HepG2 (cell line): ENCODE measurements around the gene TRPV5. TPM values are rescaled to one million over a fixed set of nuclear protein-coding genes. Genes with fewer than 3 reads are reported as not detected.

Source experiments
- ATAC-seq: fragments of 200-7000 bp; cut with Tn5 transposase; 3 replicates; pipeline ENCODE4 v1.9.1; 2020; ENCODE audit warnings: mild to moderate bottlenecking, moderate library complexity
- BruUV-seq: library from RNA; stranded (reverse); fragments of 400-500 nt; replicated peaks from 2 replicates; lab custom pipeline; 2021; lab: Mats Ljungman, UMichigan
- CTCF ChIA-PET: fragments of 300-600 bp; formaldehyde crosslinking; extraction: SDS; loops from one replicate; lab custom pipeline; 2021; ENCODE audit warnings: low total read pairs, inconsistent platforms, low intra/inter-chr PET ratio; lab: Yijun Ruan, JAX
- POLR2A ChIA-PET: fragments of 350-600 bp; sonication (Branson Sonifier 250); formaldehyde crosslinking; loops from one replicate; lab custom pipeline; 2020; ENCODE audit warnings: antibody characterized with exemption, inconsistent platforms; lab: Yijun Ruan, JAX
- DNase-seq: peaks from one replicate; pipeline ENCODE4 v3.0.0-alpha.2; 2015; ENCODE audit warnings: low spot score
- FAIRE-seq: peaks from 3 replicates; lab custom pipeline; 2011; peaks lifted over from hg19 to GRCh38; lab: Jason Lieb, UNC
- H2AFZ ChIP-seq: one replicate; pipeline ENCODE4 v1.6.1; 2011; ENCODE audit warnings: low read length, inconsistent platforms
- H3K27ac ChIP-seq: fragments of 300-600 bp; 3 replicates; pipeline ENCODE4 v1.8.0; 2011; ENCODE audit warnings: mixed run types, mild to moderate bottlenecking, mixed read lengths, low read length, inconsistent platforms; ENCODE audit not compliant: insufficient read depth; ENCODE audit errors: extremely low read length
- H3K27me3 ChIP-seq, 2 experiments: fragments of 200-600 bp in 1 of 2; 2 replicates in 1 of 2; 3 replicates in 1 of 2; pipeline versions ENCODE4 v1.6.0 to v1.8.0; 2011; ENCODE audit warnings: low read length in 2 of 2, mild to moderate bottlenecking in 2 of 2, moderate library complexity in 2 of 2, inconsistent platforms in 1 of 2; ENCODE audit not compliant: insufficient read depth in 2 of 2, control insufficient read depth in 1 of 2
- H3K36me3 ChIP-seq, 2 experiments: fragments of 200-600 bp in 1 of 2; replicated peaks in 1 of 2; 2 replicates in 1 of 2; 3 replicates in 1 of 2; pipeline versions ENCODE4 v1.5.1 to v1.8.0; 2011; ENCODE audit warnings: low read length in 2 of 2, inconsistent platforms in 1 of 2; ENCODE audit not compliant: insufficient read depth in 2 of 2, control insufficient read depth in 1 of 2
- H3K4me1 ChIP-seq: 2 replicates; pipeline ENCODE4 v1.5.1; 2012; ENCODE audit warnings: low read length, inconsistent platforms; ENCODE audit not compliant: insufficient read depth
- H3K4me2 ChIP-seq: 2 replicates; pipeline ENCODE4 v1.6.0; 2011; ENCODE audit warnings: low read depth, low read length, inconsistent platforms
- H3K4me3 ChIP-seq, 3 experiments: fragments of 200-600 bp in 1 of 3; sonication (generic), shearing (Covaris generic) in 1 of 3; replicated peaks in 1 of 3; 2 replicates each; pipeline ENCODE4 v1.5.1; 2011 to 2016; ENCODE audit warnings: low read length in 3 of 3, inconsistent platforms in 2 of 3, low read depth in 2 of 3, mild to moderate bottlenecking in 2 of 3, control low read depth in 1 of 3, mixed read lengths in 1 of 3; ENCODE audit not compliant: insufficient read depth in 1 of 3
- H3K79me2 ChIP-seq: one replicate; pipeline ENCODE4 v1.6.1; 2011; ENCODE audit warnings: low read length, inconsistent platforms; ENCODE audit not compliant: insufficient read depth
- H3K9ac ChIP-seq: 2 replicates; pipeline ENCODE4 v1.6.0; 2011; ENCODE audit warnings: mild to moderate bottlenecking, low read depth, low read length, inconsistent platforms; ENCODE audit not compliant: insufficient read depth
- H3K9me3 ChIP-seq: 2 replicates; pipeline ENCODE4 v1.5.1; 2012; ENCODE audit warnings: mild to moderate bottlenecking, low read length
- H4K20me1 ChIP-seq: 2 replicates; pipeline ENCODE4 v1.6.0; 2011; ENCODE audit warnings: inconsistent platforms, mild to moderate bottlenecking, low read length, moderate library complexity; ENCODE audit not compliant: insufficient read depth
- EZH2 ChIP-seq: conservative IDR thresholded peaks from 2 replicates; pipeline ENCODE4 v1.6.1; 2012; ENCODE audit warnings: mild to moderate bottlenecking, low read depth, low read length, moderate library complexity
- GMEB1 ChIP-seq: sonication (generic); formaldehyde crosslinking; IDR thresholded peaks from 2 replicates; pipeline ENCODE4 v1.5.1; 2020; ENCODE audit warnings: missing genetic modification reagents, mild to moderate bottlenecking, borderline replicate concordance
- HNRNPH1 ChIP-seq: fragments of 200-400 bp; formaldehyde crosslinking; optimal IDR thresholded peaks from 2 replicates; pipeline ENCODE3; 2017; ENCODE audit warnings: mild to moderate bottlenecking, low read depth, low read length
- MAZ ChIP-seq, 2 experiments: sonication (generic) in 1 of 2; formaldehyde crosslinking in 1 of 2; IDR thresholded peaks; 2 replicates each; pipeline versions ENCODE4 v1.5.0 to v1.6.1; 2012 to 2020; ENCODE audit warnings: low read depth in 2 of 2, mild to moderate bottlenecking in 2 of 2, borderline replicate concordance in 1 of 2, improper control_type of control experiment in 1 of 2, low read length in 1 of 2, missing genetic modification reagents in 1 of 2, moderate library complexity in 1 of 2
- NR3C1 ChIP-seq: sonication (generic); formaldehyde crosslinking; IDR thresholded peaks from 2 replicates; pipeline ENCODE4 v1.4.0; 2020; ENCODE audit warnings: missing genetic modification reagents
- RNF2 ChIP-seq: fragments of 450-650 bp; conservative IDR thresholded peaks from 2 replicates; pipeline ENCODE4 v1.6.1; 2016; ENCODE audit warnings: low read depth
- THAP9 ChIP-seq: sonication (generic); formaldehyde crosslinking; IDR thresholded peaks from 2 replicates; pipeline ENCODE4; 2020; ENCODE audit warnings: missing genetic modification reagents, mild to moderate bottlenecking, borderline replicate concordance
- U2AF1 ChIP-seq: fragments of 200-400 bp; formaldehyde crosslinking; optimal IDR thresholded peaks from 2 replicates; pipeline ENCODE3; 2017; ENCODE audit warnings: mild to moderate bottlenecking, low read depth, low read length
- ZEB1 ChIP-seq: IDR thresholded peaks from 2 replicates; pipeline ENCODE4 v1.6.1; 2012; ENCODE audit warnings: mild to moderate bottlenecking, low read depth, inconsistent platforms; ENCODE audit not compliant: insufficient replicate concordance
- ZFAT ChIP-seq: sonication (generic); formaldehyde crosslinking; conservative IDR thresholded peaks from 2 replicates; pipeline ENCODE4 v1.8.1; 2023; ENCODE audit warnings: missing genetic modification reagents, inconsistent platforms
- ZNF124 ChIP-seq: sonication (generic); formaldehyde crosslinking; IDR thresholded peaks from 2 replicates; pipeline ENCODE4 v1.4.0; 2020; ENCODE audit warnings: missing genetic modification reagents
- ZNF224 ChIP-seq: sonication (generic); formaldehyde crosslinking; IDR thresholded peaks from 2 replicates; pipeline ENCODE4 v1.5.0; 2020; ENCODE audit warnings: mild to moderate bottlenecking, missing genetic modification reagents
- ZNF431 ChIP-seq: sonication (generic); formaldehyde crosslinking; IDR thresholded peaks from 2 replicates; pipeline ENCODE4 v1.9.0; 2022; ENCODE audit warnings: missing genetic modification reagents, low read depth, mild to moderate bottlenecking, borderline replicate concordance
- ZNF670 ChIP-seq: sonication (generic); formaldehyde crosslinking; IDR thresholded peaks from 2 replicates; pipeline ENCODE4 v1.8.0; 2022; ENCODE audit warnings: mild to moderate bottlenecking, missing genetic modification reagents, borderline replicate concordance
- WGBS: methylation state at CpG from one replicate; pipeline ENCODE4 v1.1.6; 2017; ENCODE audit warnings: low lambda C conversion rate; 5-methylcytosine and 5-hydroxymethylcytosine counted together
- in situ Hi-C: cut with HindIII; loops from 2 replicates; pipeline ENCODE4 v1.10.0; 2017; ENCODE audit warnings: low pct_unique_long_range_greater_than_20kb; ENCODE audit not compliant: extremely low pct_ligation_motif_present
- intact Hi-C: fragments of 100-400 bp; cut with micrococcal nuclease; formaldehyde crosslinking; loops from one replicate; pipeline ENCODE4 v1.10.0; 2022; ENCODE audit not compliant: unreplicated experiment
- polyA plus RNA-seq, 8 experiments: library from polyadenylated mRNA; depleted of rRNA in 3 of 8; stranded (reverse) in 7 of 8; unstranded in 1 of 8; fragments of >200 nt; fragmentation: Illumina TruSeq in 4 of 8; extraction: Trizol in 4 of 8; gene quantifications; 2 replicates each; pipeline versions ENCODE4 v1.2.1 to v1.2.3, GENCODE V29; 2011 to 2016; ENCODE audit warnings: low read depth in 4 of 8, missing spikeins in 1 of 8, mixed read lengths in 1 of 8; ENCODE audit not compliant: insufficient read depth in 1 of 8
- total RNA-seq, 5 experiments: library from RNA; depleted of rRNA; stranded (reverse); fragments of >200 nt; fragmentation: Illumina TruSeq; extraction: Trizol; gene quantifications; 2 replicates each; pipeline ENCODE4 v1.2.3, GENCODE V29; 2016; ENCODE audit warnings: low read depth in 1 of 5

Gene TRPV5
- total and polyA plus RNA-seq, 2 of the 13 experiments (the other 11 are each of a cell fraction or from before 2014, with no cell fraction given): not detected

GRCh38 chr7:142930126-142930730 is 3.3 kb downstream of the TRPV5 start (continued):
- TF ChIP-seq ZNF670 (no peak), U2AF1 (no peak), ZEB1 (no peak), THAP9 (CRISPR knock-in tag) (no peak), NR3C1 (CRISPR knock-in tag) (no peak), HNRNPH1 (no peak)

GRCh38 chr7:142927949-142928348 is 5.6 kb downstream of the TRPV5 start:
- Histone ChIP-seq H3K9me3 (no peaks in the 10 kb centered on the region), H3K9ac (no peak overlapping the region), H2AFZ (no peak overlapping the region), H3K4me2 (no peak overlapping the region), H3K36me3 (no peaks in the 10 kb centered on the region), H3K27ac (no peak overlapping the region), H3K79me2 (no peaks in the 10 kb centered on the region), H3K4me1 (no peaks in the 10 kb centered on the region), H3K27me3 (no peaks in the 10 kb centered on the region), H3K4me3 (no peak overlapping the region), H4K20me1 (no peaks in the 10 kb centered on the region)
- CTCF ChIA-PET: no interaction called here
- POLR2A ChIA-PET: no interaction called here
- BruUV-seq: no TSS peak
- TF ChIP-seq GMEB1 (no peak), ZNF224 (CRISPR knock-in tag) (no peak), MAZ (IDR thresholded peaks at IDR 0.05; ENCODE audit: borderline replicate concordance, low read depth, low read length) (no peak), MAZ (CRISPR knock-in tag; IDR thresholded peaks at IDR 0.05; ENCODE audit: low read depth) (no peak), RNF2 (no peak), ZNF431 (no peak), ZNF124 (CRISPR knock-in tag) (no peak), EZH2 (no peak), ZFAT (CRISPR knock-in tag) (no peak)
- ATAC-seq (no peak), DNase-seq (no peak), FAIRE-seq (no peak)
- 3% methylated on average over 6 of the region's 8 CpGs for WGBS
- intact Hi-C loops (no loop called here), in situ Hi-C loops (no loop called here)
